ENCODE data around the gene RPP30. TPM values are rescaled to one million over a fixed set of nuclear protein-coding genes. Genes with fewer than 3 reads are reported as not detected.

Gene RPP30
- total RNA-seq, 1 experiment from 2014 or later: 74.5 TPM

GRCh38 chr10:90916392-90917237, 44.8 kb downstream of the RPP30 start:
- no peak for DNase-seq (ENCODE audit: low spot score)
- TF ChIP-seq EZH2 (IDR thresholded peaks at IDR 0.05; ENCODE audit: borderline replicate concordance, low read depth, low read length, poor library complexity, severe bottlenecking): no peak
- TF ChIP-seq, protein P1, sequence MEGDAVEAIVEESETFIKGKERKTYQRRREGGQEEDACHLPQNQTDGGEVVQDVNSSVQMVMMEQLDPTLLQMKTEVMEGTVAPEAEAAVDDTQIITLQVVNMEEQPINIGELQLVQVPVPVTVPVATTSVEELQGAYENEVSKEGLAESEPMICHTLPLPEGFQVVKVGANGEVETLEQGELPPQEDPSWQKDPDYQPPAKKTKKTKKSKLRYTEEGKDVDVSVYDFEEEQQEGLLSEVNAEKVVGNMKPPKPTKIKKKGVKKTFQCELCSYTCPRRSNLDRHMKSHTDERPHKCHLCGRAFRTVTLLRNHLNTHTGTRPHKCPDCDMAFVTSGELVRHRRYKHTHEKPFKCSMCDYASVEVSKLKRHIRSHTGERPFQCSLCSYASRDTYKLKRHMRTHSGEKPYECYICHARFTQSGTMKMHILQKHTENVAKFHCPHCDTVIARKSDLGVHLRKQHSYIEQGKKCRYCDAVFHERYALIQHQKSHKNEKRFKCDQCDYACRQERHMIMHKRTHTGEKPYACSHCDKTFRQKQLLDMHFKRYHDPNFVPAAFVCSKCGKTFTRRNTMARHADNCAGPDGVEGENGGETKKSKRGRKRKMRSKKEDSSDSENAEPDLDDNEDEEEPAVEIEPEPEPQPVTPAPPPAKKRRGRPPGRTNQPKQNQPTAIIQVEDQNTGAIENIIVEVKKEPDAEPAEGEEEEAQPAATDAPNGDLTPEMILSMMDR (conservative IDR thresholded peaks at IDR 0.05; ENCODE audit: low read depth, low read length): no peak
- Histone ChIP-seq H3K36me3 (ENCODE audit: insufficient read depth, low read length, poor library complexity, severe bottlenecking) (no peaks in the 10 kb centered on the region), H3K4me3 (ENCODE audit: low read depth, low read length, poor library complexity, severe bottlenecking) (no peak overlapping the region), H3K9me3 (ENCODE audit: low read depth, low read length, poor library complexity, severe bottlenecking) (no peaks in the 10 kb centered on the region), H3K4me1 (ENCODE audit: insufficient read depth, low read length, poor library complexity, severe bottlenecking) (no peaks in the 10 kb centered on the region), H3K27ac (ENCODE audit: low read depth, low read length, poor library complexity, severe bottlenecking) (no peak overlapping the region), H3K27me3 (replicated peaks; ENCODE audit: insufficient read depth, low read depth, low read length, poor library complexity) (no peaks in the 10 kb centered on the region)
- ChIA-PET CTCF (no interaction called here), POLR2A (ENCODE audit: low non-redundant PET) (no interaction called here)
- BruUV-seq (replicated peaks): no TSS peak
- intact Hi-C loops (cut with micrococcal nuclease; ENCODE audit: unreplicated experiment): loop anchor here (10.0 kb wide), 1 partner anchor 998 kb away; no protein-coding TSS in a partner anchor

GRCh38 chr10:90917238-90917967, 45.6 kb downstream of the RPP30 start:
- H3K27me3 ChIP-seq (replicated peaks; ENCODE audit: insufficient read depth, low read depth, low read length, poor library complexity): no peaks in the 10 kb centered on the region
- no peak overlapping the region for H3K4me3 ChIP-seq (ENCODE audit: low read depth, low read length, poor library complexity, severe bottlenecking)
- H3K36me3 ChIP-seq (ENCODE audit: insufficient read depth, low read length, poor library complexity, severe bottlenecking): no peaks in the 10 kb centered on the region
- TF ChIP-seq, protein P1 (conservative IDR thresholded peaks at IDR 0.05; ENCODE audit: low read depth, low read length): no peak
- TF ChIP-seq EZH2 (IDR thresholded peaks at IDR 0.05; ENCODE audit: borderline replicate concordance, low read depth, low read length, poor library complexity, severe bottlenecking): no peak
- CTCF ChIA-PET: no interaction called here
- no peaks in the 10 kb centered on the region for H3K9me3 ChIP-seq (ENCODE audit: low read depth, low read length, poor library complexity, severe bottlenecking)
- intact Hi-C loops (cut with micrococcal nuclease; ENCODE audit: unreplicated experiment): loop anchor here (10.0 kb wide), 1 partner anchor 997 kb away; no protein-coding TSS in a partner anchor
- no peak for DNase-seq (ENCODE audit: low spot score)
- no peak overlapping the region for H3K27ac ChIP-seq (ENCODE audit: low read depth, low read length, poor library complexity, severe bottlenecking)
- no TSS peak for BruUV-seq (replicated peaks)
- no peaks in the 10 kb centered on the region for H3K4me1 ChIP-seq (ENCODE audit: insufficient read depth, low read length, poor library complexity, severe bottlenecking)
- POLR2A ChIA-PET (ENCODE audit: low non-redundant PET): no interaction called here

DNA sequence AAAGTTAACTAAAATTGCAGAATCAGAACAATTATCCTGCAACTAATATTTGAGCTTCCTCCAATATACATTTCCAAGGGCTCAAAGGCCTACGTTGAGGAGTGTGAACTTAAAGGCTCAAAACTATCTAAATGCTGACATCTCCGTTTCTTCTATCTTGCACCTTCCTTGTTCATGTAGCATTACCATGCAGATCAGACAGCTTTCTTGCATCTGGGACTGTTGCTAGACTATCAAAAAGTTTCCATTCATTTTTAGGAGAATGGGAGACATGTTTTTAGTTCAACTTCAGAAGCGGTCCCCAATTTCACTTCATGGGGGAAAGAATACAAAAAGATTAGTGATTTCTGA, 46.2 kb downstream of the RPP30 start:
- no peaks in the 10 kb centered on the region for H3K36me3 ChIP-seq (ENCODE audit: insufficient read depth, low read length, poor library complexity, severe bottlenecking)
- ChIA-PET POLR2A (ENCODE audit: low non-redundant PET) (no interaction called here), CTCF (no interaction called here)
- no peaks in the 10 kb centered on the region for H3K27me3 ChIP-seq (replicated peaks; ENCODE audit: insufficient read depth, low read depth, low read length, poor library complexity)
- H3K4me1 ChIP-seq (ENCODE audit: insufficient read depth, low read length, poor library complexity, severe bottlenecking): no peaks in the 10 kb centered on the region
- TF ChIP-seq, protein P1 (conservative IDR thresholded peaks at IDR 0.05; ENCODE audit: low read depth, low read length): no peak
- TF ChIP-seq EZH2 (IDR thresholded peaks at IDR 0.05; ENCODE audit: borderline replicate concordance, low read depth, low read length, poor library complexity, severe bottlenecking): no peak
- no peaks in the 10 kb centered on the region for H3K9me3 ChIP-seq (ENCODE audit: low read depth, low read length, poor library complexity, severe bottlenecking)
- no TSS peak for BruUV-seq (replicated peaks)
- no peak for DNase-seq (ENCODE audit: low spot score)
- intact Hi-C loops (cut with micrococcal nuclease; ENCODE audit: unreplicated experiment): loop anchor here (10.0 kb wide), 1 partner anchor 997 kb away; no protein-coding TSS in a partner anchor
- H3K4me3 ChIP-seq (ENCODE audit: low read depth, low read length, poor library complexity, severe bottlenecking): no peak overlapping the region
- H3K27ac ChIP-seq (ENCODE audit: low read depth, low read length, poor library complexity, severe bottlenecking): no peak overlapping the region

Measured in A673 (cell line).